Tibial artery (tissue), 4 donors: ENCODE measurements around the gene BANK1.

Source experiments
- DNase-seq, 2 donors: peaks; one replicate each; pipeline ENCODE4 v3.0.0-alpha.2; 2019
- H3K27ac ChIP-seq, 2 donors: fragments of 200-600 bp; sonication (generic) in 1 of 2; 1 replicate in 1 of 2; 2 replicates in 1 of 2; pipeline ENCODE4 v1.5.1; 2018 to 2019; ENCODE audit warnings: mild to moderate bottlenecking in 1 of 2
- H3K27me3 ChIP-seq, 2 donors: fragments of 200-600 bp; sonication (generic) in 1 of 2; one replicate each; pipeline versions ENCODE4 v1.5.1 to v1.6.0; 2016 to 2019
- H3K36me3 ChIP-seq, 3 donors: fragments of 200-600 bp; sonication (generic) in 2 of 3; one replicate each; pipeline ENCODE4 v1.5.1; 2016 to 2019; ENCODE audit warnings: mild to moderate bottlenecking in 2 of 3
- H3K4me1 ChIP-seq, 4 donors: fragments of 200-600 bp; sonication (generic) in 2 of 4; 1 replicate in 3 of 4; 2 replicates in 1 of 4; pipeline ENCODE4 v1.5.1; 2016 to 2019
- H3K4me3 ChIP-seq, 2 donors: fragments of 200-600 bp; sonication (generic) in 1 of 2; 1 replicate in 1 of 2; 2 replicates in 1 of 2; pipeline ENCODE4 v1.5.1; 2018 to 2019; ENCODE audit warnings: mild to moderate bottlenecking in 2 of 2
- H3K9me3 ChIP-seq, 3 donors: fragments of 200-600 bp; sonication (generic) in 1 of 3; one replicate each; pipeline ENCODE4 v1.5.1; 2016 to 2019
- CTCF ChIP-seq, 2 experiments: fragments of 200-600 bp in 1 of 2; fragments of 450-650 bp in 1 of 2; IDR thresholded peaks; one replicate each; pipeline ENCODE4 v1.5.1; 2017 to 2019; ENCODE audit warnings: antibody characterized with exemption in 2 of 2, mild to moderate bottlenecking in 1 of 2, moderate library complexity in 1 of 2
- intact Hi-C: fragments of 100-400 bp; cut with DNase I; formaldehyde crosslinking; loops from one replicate; pipeline ENCODE4 v1.15.0; 2023; ENCODE audit warnings: low total_unique reads

The BANK1 gene

GRCh38 chr4:102120846-102121245 is 330.3 kb downstream of the BANK1 start:
- Histone ChIP-seq H3K27ac (no peak overlapping the region), H3K27me3 (no peaks in the 10 kb centered on the region), H3K4me1 (no peaks in the 10 kb centered on the region), H3K9me3 (peaks cover 0 to 15% (median 6%) of the 10 kb centered on the region in 3 donors), H3K36me3 (no peaks in the 10 kb centered on the region), H3K4me3 (no peak overlapping the region)
- intact Hi-C loops = no loop called here
- no peak for DNase-seq
- TF ChIP-seq CTCF (IDR thresholded peaks at IDR 0.05) = no peak
